Stimulated activated CD4-positive, alpha-beta T cell treated with anti-CD3 and anti-CD28 coated beads, Interleukin-1b, Interleukin-23, amount 100 ng/mL, for 4 hours (primary cell): ENCODE measurements around the gene NEK2.
A peak's percentile ranks its signal among the peaks of the same experiment; 100 is the strongest.
"Not testable (repeated sequence)": the region's sequence is repeated elsewhere in the genome, so short reads cannot be mapped to it uniquely, and the experiment has no call there.

Experiments used
- DNase-seq, 2 donors: peaks; one replicate each; pipeline ENCODE4 v3.0.0-alpha.2; 2020; ENCODE audit warnings: low read depth in 2 of 2

NEK2 gene

GRCh38 chr1:211675230-211676105, at the start of gene NEK2:
Gene NEK2 (minus strand): TSS chr1:211675621. CDS start chr1:211675479, 142 bp downstream.
- DNase-seq: peak; percentile 59 to 66

- no peak for DNase-seq
These were observed 49.3 kb upstream of the NEK2 start for GRCh38 chr1:211724687-211725196.

- no peak for DNase-seq
These were observed 47.9 kb upstream of the NEK2 start for GRCh38 chr1:211723273-211723672.

GRCh38 chr1:211722277-211723175, 47.1 kb upstream of the NEK2 start:
- DNase-seq: no peak

- not testable (repeated sequence) for DNase-seq
These were observed 41.1 kb upstream of the NEK2 start for GRCh38 chr1:211716555-211716954.

GRCh38 chr1:211715971-211716370, 40.5 kb upstream of the NEK2 start:
- DNase-seq: no peak

GRCh38 chr1:211714154-211714553, 38.7 kb upstream of the NEK2 start:
- no peak for DNase-seq

GRCh38 chr1:211713231-211713630, 37.8 kb upstream of the NEK2 start:
- no peak for DNase-seq

GRCh38 chr1:211711315-211711705, 35.9 kb upstream of the NEK2 start:
- no peak for DNase-seq

GRCh38 chr1:211710566-211711314, 35.3 kb upstream of the NEK2 start:
- DNase-seq: no peak

- DNase-seq: no peak
These were observed 33.5 kb upstream of the NEK2 start for GRCh38 chr1:211708926-211709325.

- DNase-seq: no peak
These were observed 32.6 kb upstream of the NEK2 start for GRCh38 chr1:211708006-211708405.

- DNase-seq: no peak
These were observed 30.2 kb upstream of the NEK2 start for GRCh38 chr1:211705467-211706091.

GRCh38 chr1:211704543-211704942, 29.1 kb upstream of the NEK2 start:
- no peak for DNase-seq

GRCh38 chr1:211703812-211704537, 28.6 kb upstream of the NEK2 start:
- DNase-seq: no peak

GRCh38 chr1:211701733-211702132, 26.3 kb upstream of the NEK2 start:
- DNase-seq: no peak

- no peak for DNase-seq
These were observed 23.6 kb upstream of the NEK2 start for GRCh38 chr1:211699059-211699458.

- peak; percentile 66 to 72 for DNase-seq
These were observed 23.0 kb upstream of the NEK2 start for GRCh38 chr1:211698161-211699026.

GRCh38 chr1:211697356-211697755, 21.9 kb upstream of the NEK2 start:
- DNase-seq: no peak
